NCI-H460 (cell line): ENCODE data around the gene JMY. TPM values are rescaled to one million over a fixed set of nuclear protein-coding genes. Genes with fewer than 3 reads are reported as not detected.

ENCODE experiments used
- DNase-seq: peaks from one replicate; pipeline ENCODE4 v3.0.0-alpha.2; 2016; ENCODE audit warnings: low read depth; ENCODE audit errors: extremely low read depth
- polyA plus RNA-seq: library from polyadenylated mRNA; depleted of rRNA; stranded (reverse); fragments of >200 nt; gene quantifications from 2 replicates; pipeline ENCODE4 v1.2.3, GENCODE V29; 2014; cell fraction: nucleus; rRNA removed
- total RNA-seq: library from RNA; depleted of rRNA; stranded (reverse); fragments of >200 nt; shearing (Covaris generic); gene quantifications from 2 replicates; pipeline ENCODE4 v1.2.3, GENCODE V29; 2014; rRNA removed

JMY gene, protein sequence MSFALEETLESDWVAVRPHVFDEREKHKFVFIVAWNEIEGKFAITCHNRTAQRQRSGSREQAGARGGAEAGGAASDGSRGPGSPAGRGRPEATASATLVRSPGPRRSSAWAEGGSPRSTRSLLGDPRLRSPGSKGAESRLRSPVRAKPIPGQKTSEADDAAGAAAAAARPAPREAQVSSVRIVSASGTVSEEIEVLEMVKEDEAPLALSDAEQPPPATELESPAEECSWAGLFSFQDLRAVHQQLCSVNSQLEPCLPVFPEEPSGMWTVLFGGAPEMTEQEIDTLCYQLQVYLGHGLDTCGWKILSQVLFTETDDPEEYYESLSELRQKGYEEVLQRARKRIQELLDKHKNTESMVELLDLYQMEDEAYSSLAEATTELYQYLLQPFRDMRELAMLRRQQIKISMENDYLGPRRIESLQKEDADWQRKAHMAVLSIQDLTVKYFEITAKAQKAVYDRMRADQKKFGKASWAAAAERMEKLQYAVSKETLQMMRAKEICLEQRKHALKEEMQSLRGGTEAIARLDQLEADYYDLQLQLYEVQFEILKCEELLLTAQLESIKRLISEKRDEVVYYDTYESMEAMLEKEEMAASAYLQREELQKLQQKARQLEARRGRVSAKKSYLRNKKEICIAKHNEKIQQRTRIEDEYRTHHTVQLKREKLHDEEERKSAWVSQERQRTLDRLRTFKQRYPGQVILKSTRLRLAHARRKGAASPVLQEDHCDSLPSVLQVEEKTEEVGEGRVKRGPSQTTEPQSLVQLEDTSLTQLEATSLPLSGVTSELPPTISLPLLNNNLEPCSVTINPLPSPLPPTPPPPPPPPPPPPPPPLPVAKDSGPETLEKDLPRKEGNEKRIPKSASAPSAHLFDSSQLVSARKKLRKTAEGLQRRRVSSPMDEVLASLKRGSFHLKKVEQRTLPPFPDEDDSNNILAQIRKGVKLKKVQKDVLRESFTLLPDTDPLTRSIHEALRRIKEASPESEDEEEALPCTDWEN
- total RNA-seq = 15.7 and 16.5 TPM in 2 replicates
- 2.6 and 4.8 TPM in 2 replicates for polyA plus RNA-seq

DNA sequence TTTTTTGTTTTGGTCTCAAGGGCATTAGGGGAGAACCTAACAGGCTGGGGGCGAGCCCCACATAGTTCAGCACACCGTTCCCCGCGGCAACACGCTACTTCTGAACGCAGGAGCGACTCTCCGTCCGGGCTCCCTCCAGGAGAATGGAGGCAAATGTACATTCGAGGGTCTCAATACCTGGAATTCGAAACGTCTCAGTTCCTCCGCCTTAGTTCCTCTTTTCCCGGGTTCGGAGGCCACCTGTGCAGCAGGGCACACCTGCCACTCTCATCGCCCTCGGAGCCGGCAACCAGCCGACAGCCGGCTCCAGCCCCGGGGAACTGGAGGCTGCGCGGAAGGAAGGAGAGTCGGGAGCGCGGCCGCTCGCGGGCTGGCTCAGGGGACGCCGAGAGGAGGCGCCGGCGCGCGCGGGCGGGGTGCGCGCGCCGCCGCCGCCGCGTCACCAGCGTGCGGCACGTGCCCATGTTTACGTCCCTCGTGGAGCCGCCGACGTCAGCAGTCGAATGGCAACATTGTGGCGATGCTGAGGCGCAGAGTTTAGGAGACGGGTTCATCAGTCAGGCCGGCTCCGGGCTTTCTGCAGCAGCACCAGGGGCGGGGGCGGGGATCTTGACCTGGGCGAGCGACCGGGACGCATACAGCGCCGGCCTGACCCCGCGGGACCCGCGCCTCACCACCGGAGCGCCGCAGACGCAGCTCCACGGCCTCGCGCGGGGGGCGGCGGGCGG, at the start of gene JMY:
JMY (plus strand) TSS at position 498 of the 728 bp plus-strand sequence. CDS start 520 bp downstream, outside the sequence.
- peak; percentile 80 for DNase-seq

DNA sequence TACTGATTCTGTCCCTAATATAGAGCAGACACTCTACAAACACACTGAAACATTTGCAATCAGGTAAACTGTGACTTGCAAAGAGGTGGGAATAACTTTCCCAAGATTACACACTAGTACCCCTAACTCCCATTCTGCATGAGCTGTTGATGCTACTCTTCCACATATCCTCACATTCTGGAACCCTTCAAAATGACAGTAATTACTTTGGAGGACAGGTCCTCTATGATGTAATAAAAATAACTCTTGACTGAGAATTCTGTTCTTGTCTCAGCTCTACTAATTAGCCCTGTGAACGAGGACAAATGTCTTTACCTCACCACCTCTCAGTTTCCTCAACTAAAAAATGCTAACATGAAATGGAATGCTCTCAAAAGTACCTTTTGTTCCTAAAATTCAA, 49.5 kb upstream of the JMY start:
- no peak for DNase-seq

DNA sequence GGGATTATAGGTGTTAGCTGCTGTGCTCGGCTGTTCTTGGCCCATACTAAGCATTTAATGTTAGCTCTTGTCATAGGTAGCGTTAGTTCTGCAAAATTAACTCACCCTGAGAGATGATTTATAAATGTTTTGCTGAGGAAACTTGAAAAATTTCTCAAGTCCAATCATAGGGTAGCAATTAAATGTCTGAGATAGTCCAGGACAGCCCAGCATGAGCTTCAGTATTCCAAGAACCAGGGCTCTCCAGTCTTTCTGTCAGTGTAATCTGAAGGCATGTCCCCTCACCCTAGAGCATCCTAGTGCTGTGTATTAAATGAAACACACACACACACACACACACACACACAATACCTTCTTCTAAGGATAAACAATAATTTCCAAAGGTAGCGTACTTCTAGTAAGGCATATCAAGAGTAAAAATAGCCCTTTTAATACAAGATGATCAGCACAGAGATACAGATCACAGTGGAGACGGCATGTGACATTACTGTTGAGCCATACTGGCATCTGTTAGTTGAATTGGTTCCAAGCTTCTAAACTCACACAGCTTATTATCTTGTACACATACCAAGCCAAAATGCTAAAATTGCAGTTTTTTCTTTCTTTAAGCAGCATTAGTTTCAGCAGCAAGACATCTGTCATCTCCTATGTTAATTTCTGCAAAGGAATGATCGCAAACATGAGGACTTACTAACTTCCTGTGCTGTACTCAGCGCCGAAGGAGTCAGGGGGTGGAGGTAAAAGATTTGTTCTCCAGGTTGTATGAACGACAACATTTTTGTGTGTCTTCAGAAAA, 46.3 kb upstream of the JMY start:
- DNase-seq = no peak

DNA sequence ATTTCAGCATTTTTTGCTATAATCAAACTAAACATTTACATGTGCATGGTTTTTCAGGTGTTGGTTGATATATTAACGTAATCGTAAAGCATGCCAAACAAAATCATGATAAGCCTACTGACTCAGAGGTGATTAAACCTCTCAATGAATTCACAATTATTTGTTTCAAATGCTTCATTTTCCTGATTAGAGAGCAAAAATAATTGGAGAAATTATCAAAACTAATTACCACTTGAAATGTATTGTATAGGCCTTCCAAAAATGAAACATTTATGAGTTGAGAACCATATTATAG, 45.7 kb upstream of the JMY start:
- no peak for DNase-seq

DNA sequence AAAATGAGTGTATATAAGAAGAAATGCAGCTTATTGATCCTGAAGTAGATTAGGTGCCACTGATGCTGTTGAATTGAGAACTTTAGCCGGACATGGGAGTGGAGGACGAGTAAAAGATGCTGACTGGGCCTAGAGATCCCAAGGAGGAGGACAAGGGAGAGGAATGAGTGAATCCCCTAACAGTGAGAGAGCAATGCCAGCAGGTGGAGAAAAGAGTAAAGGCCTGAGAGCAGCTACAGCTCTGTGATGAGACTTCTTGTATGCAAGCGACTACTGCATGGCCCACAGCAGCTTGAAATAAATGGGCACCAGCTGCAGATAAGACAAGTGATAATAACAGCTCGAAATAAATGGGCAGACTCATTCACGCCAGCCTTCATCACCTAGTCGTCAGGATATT, 44.5 kb upstream of the JMY start:
- no peak for DNase-seq

DNA sequence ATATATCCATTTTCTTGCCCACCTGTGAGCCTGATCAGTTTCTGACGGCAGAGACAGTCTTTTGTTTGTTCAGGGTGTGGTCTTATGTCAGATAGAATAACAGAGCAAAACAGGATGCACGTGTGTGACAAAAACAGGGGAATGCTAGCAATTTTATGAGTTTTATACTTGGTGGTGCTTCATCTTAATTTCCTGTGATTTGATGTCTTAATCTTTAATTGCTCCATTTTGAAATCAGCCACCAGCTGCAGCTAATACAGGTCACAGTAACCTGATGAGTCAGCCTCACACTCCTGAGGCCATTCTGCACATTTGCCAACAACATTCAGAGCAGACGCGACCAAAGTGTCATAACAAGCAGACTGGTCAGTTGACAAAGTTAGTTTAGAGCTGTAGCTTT, 42.3 kb upstream of the JMY start:
- no peak for DNase-seq

DNA sequence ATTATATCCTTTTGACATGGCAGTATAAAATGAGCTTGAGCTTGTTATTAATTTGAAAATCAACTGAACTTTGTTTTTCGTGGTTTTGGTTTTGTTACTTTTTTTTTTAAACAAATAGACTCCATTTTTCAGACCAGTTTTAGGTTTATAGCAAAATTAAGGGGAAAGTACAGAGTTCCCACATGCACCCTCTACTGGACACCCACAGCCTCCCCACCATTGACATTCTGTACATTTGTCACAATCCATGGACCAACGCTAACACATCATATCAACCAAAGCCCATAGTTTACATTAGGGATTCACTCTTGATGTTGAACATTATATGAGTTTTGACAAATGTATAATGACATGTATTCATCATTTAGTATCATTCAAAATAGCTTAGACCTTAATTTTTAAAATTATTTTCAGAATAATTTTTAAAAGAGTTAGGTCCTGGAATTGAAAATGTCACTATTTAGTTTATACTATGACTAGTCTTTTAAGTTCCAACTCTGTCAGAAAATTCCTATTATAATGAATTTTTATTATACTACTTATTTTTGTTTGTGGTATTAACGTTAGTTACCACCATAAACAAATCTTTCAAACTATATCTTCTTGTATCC, 35.3 kb upstream of the JMY start:
- DNase-seq = no peak

DNA sequence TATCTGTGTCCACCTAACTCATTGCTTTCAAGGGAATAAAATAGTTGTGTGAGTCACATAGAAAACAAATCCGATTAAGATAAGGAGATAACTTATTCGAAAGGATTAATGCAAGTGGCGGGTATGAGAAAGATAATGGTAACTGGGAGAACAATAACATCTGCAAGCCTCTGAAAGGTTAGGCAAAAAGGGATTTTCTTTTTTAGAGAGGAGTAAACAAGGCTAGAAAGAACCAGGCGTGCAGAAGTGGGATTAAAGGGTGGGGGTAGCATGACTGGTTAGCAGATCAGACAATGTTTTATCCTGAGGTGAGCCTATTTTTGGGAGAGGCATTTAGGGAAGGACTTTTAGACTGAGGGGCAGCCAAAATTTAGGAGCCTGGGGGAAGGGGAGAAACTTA, 34.7 kb upstream of the JMY start:
- no peak for DNase-seq

DNA sequence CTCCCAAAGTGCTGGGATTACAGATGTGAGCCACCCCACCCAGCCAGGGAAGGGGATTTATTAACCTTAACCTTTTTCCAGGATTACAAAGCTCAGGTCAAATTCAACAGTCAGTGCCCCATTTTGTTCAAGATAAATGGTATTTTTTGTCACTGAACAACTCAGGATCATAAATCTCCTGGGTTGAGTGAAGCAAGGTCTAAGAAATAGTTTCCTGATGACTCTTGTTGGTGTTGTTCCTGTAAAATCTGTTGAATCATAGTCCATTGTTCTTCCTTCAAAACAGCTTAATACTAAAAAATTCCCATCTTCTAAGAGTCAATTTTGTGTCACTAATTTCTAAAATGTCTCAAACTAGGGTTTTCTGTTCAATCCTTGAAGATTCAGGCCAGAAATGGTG, 33.9 kb upstream of the JMY start:
- no peak for DNase-seq

DNA sequence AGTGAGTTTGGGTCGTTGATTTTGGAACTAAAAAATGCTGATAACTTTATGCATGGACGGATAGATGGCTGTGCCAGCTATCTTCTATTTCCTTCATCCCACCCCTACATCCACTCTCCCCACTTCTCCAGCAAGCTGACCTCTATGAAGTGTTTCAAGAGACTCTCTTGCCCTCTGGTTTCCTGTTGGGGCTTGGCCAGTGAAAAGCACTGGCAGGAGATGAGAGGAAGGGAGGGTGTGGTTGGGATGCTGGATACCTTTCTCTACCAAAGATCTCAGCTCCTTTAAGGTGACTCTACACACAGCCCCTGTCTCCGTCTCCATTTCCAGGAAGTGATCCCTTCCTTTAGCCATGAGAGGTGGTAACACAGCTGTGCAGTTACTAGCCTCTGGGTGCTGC, 30.0 kb upstream of the JMY start:
- no peak for DNase-seq

DNA sequence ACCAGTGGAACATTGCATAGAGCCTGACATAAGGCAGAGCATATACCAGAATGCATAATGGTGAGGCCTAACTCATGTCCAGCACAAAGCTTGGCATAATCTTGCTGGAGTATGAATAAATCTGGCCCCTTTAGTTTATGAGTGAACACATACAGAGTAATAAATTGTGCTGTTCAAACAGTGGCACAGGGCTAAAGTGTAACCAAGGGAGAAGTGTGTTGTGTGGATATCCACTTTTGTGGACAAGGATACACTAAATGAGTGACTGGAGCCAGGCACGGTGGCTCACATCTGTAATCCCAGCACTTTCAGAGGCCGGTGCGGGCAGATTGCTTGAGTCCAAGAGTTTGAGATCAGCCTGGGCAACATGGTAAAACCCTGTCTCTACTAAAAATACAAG, 29.4 kb upstream of the JMY start:
- DNase-seq = no peak

DNA sequence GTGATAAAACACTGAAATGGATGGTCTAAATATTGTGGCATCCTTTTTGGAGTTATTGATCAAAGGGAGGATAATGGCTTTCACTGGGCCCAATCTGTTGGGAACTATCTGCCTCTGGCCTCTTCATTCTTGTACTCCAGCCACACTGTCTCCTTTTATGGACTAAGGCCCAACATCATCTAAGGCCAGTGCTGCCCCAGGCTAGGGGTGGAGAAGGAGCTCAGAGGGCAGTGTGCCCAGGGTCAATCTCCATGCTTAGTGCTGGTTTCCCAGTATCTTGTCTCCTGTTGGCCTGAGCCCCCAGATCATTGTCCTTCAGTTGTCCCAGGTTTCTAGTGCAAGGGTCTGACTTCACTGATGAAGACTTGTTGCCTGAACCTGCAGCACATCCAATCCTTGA, 26.4 kb upstream of the JMY start:
- no peak for DNase-seq

DNA sequence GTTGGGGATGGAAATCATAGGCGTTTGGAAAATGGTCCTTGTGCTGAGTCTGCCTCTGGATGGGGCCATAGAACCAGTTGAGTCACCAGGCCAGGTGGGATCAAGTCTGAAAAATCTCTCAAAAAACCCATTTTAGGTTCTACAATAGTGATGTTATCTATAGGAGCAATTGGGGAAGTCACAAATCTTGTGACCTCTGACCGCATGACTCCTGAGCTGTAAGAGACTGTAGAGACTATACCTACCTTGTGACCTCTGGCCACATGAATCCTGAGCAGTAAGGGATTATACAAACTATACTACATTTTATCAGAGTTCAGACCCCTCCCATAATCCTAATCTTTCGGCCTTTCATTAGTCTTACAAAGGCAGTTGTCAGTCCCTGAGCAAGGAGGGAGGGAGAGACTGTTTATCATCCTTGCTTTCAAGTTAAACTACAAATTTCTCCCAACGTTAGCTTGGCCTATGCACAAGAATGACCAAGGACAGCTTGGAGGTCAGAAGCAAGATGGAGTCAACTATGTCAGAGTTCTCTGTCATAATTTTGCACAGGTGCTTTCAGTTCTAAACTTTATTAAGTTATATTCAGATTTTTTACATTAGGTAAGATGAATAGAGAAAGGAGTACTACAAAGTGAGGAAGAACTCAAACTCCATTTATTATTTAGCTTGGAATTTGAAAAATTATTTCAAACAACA, 11.5 kb upstream of the JMY start:
- DNase-seq = no peak

DNA sequence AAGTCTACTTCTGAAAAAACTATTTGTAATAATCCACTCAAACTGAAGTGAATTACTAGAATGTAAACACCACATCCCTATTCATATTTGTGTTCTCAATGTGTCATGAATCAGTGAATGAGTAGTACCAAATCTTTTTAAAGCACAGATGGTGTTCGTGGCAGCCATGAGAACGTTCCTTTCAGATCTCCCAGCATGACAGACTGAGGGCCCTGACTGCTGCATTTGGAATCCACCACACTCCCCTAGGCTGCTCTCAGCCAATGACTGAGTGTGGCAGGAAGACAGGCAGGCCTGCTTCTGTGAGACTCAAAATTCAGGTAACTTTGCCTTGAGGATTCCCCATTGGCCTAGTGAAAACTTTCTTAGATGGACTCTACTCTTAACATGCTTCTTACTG, 10.9 kb upstream of the JMY start:
- DNase-seq = no peak

DNA sequence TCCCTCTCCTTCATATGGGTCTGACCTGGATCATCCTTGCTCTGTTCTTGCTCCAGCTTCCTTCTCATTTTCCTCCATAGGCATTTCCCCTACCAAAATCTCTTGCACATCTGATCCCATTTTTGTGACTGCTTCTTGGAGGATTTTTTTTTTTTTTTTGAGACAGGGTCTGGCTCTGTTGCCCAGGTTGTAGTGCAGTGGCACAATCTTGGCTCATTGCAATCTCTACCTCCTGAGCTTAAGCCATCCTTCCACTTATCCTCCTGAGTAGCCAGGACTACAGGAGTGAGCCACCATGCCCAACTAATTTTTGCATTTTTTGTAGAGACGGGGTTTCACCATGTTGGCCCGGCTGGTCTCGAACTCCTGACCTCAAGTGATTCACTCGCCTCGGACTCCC, 10.5 kb upstream of the JMY start:
- DNase-seq = no peak

DNA sequence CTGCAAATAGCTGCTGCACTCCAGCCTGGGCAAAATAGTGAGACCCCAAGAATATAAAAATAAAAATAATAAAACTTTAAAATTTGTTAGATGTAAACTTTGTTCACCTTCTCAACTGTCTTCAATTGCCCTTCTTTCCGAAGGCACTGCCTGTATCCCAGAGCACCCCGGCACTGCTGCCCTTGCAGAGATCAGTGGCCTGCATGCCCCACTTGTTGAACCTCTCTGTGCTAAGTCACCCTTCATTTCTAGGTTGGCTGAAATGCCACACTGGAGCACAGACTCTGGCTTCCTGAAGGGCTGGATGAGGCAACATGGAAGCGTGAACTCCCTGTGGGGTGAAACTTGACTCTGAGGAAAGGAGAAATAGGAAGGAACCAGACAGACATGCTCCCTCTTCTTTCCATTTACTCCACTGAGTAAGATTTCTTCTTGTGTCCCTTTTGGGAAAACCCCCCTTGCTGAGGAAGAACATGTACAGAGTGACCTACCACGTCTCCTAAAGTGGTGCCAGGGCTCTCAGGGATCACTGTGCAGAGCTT, 8.4 kb upstream of the JMY start:
- no peak for DNase-seq

DNA sequence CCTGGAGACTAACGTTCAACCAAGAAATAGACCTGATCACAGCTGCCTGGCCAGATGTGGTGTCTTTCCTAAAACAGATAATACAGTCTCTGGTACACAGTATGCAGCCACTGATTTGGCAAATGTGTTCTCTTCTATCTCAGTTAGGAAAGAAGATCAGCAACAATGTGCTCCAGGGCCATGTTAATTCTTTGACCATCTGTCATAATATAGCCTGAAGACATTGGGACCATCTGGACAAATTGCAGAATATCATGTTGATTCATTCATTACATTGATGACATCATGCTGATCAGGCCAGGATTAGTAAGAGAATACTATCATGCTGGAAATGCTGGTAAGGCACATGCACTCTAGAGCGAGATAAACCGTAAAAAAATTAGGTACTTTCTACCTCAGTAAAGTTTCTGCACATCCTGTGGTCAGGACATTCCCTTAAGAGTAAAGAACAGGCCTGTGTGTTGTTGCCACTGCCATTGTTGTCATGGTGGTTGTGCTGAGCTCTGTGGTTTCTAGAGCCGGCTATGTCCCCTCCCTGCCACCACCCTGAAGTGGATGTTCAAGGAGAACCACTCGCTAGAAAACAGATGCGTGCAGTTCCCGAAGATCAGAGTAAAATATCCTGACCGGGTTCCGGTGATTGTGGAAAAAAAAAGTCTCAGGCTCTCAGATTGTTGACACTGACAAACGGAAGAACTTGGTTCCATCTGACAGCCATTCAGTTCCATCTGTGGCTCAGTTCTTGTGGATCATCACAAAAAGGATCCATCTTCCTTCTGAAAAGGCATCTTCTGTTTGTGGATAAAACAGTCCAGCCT, 6.4 kb upstream of the JMY start:
- no peak for DNase-seq

DNA sequence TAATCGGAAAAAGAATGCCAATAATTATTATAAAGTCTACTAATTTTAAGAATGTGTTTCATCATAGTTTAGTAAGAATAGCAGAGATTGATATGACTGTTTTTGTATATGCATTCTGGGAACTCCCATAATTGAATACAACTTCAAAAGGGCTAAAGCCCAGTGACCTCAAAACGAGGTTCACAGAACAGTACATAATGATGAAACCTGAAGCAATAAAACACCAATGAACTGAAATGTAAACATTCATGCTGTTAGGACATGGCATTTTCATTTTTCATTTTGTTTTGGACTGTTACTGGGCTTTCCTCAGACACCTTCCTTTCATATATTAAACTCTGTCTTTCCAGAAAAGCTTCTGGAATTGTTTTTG, 684 bp upstream of the JMY start:
- DNase-seq = peak; percentile 78
